ENCODE measurements around the gene PELO.

The PELO gene

DNA sequence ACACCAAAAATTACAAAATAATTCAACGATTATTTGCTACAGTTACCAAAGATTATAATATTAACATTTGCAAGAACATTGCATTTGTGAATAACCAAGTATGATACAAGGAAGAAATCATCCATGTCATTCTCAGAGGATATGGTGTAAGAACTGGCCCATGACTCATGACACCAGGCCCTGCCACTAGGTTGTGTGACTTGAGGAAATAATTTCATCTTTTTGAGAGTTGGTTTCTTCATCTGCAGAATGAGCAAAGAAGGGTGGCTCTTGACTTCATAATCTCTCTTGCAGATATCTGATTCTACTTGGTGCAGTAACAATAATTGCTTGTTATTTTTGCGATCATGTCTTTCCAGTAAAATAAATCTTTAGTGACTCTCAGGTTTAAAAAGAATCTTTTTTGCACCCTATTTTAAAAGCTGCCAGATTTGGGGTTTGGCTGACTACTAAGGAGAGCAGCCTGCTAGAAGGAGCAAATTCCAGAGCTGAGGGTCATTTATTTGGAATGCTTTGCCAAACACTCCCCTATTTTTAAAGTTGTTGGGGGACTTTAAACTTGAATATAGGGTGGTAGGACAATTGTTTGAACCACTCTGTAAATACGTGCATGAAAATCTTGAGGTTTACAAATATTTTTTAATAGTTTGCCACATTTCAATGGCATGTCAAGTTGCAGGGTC is 23.5 kb downstream of the PELO start:
- TF ChIP-seq, protein P1, sequence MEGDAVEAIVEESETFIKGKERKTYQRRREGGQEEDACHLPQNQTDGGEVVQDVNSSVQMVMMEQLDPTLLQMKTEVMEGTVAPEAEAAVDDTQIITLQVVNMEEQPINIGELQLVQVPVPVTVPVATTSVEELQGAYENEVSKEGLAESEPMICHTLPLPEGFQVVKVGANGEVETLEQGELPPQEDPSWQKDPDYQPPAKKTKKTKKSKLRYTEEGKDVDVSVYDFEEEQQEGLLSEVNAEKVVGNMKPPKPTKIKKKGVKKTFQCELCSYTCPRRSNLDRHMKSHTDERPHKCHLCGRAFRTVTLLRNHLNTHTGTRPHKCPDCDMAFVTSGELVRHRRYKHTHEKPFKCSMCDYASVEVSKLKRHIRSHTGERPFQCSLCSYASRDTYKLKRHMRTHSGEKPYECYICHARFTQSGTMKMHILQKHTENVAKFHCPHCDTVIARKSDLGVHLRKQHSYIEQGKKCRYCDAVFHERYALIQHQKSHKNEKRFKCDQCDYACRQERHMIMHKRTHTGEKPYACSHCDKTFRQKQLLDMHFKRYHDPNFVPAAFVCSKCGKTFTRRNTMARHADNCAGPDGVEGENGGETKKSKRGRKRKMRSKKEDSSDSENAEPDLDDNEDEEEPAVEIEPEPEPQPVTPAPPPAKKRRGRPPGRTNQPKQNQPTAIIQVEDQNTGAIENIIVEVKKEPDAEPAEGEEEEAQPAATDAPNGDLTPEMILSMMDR (IDR thresholded peaks at IDR 0.05), result no peak

DNA sequence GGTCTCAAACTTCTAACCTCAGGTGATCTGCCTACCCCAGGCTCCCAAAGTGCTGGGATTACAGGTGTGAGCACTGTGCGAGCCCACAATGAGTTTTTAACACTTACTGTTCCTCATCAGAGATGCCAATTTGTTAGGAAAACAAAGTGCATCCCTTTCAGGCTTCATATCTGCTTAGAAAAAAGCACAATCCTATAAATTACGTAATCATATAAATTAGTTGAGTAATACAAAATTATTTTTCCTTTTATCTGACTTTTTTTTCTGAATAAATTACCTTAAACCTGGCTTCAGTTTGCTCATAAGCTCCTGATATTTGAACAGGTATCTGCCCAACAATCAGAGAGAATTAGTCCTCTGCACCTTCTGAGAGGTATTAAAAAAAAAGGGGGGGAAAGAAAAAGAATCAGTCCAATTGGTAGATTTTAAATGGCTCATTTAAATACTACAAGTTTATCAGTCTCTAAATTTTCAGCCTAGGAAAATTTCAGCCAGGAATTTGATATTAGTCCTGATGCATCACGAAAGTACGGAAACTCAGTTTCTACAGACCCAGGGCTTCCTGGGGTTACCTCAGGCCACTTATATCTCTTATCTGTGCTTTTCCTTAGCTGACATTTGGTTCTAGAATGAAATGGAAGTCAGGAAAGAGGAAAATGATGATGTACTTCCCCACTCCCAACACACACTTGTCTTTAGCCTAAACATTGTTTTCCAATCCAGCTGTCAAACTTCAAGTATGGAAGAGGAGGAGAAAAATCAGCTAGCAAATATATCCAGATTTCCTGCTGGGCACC is 26.8 kb downstream of the PELO start:
- TF ChIP-seq, protein P1 (IDR thresholded peaks at IDR 0.05), result no peak

DNA sequence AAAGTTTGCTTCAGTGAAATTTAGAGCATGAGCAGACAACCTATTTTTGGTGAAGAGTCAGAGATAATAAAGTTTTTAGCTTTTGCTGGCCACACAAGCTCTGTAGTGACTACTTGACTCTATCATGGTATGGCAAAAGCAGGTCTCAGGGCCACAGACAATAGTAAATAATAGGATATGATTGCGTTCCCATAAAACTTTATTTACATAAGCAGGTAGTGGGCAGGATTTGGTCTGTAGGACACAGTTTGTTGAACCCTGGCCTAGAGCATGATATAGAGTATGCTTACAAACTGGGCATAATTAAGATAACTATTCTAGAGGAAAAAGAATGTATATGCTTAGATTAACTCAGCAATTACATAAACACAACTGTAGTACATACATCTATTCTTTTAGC is 30.1 kb downstream of the PELO start:
- TF ChIP-seq, protein P1 (IDR thresholded peaks at IDR 0.05), result no peak

DNA sequence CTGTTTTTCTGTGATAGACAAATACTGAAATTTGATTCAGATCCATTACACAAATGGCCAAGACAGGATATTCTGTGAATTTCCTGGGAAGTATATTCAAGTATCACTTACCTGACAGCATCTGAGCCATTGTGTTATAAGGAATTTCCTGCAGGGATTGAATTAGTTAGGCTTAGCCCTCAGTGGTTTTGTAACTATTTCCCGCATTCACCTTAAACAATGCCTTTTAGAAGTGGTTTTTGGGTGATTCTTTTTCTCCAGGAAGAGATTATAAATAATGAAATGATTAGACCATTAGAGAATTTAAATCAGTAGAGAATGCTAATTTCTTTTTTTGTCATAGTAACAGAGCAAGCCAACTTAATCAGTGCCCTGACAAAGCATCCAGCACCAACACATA is 30.6 kb downstream of the PELO start:
- TF ChIP-seq, protein P1 (IDR thresholded peaks at IDR 0.05), result no peak

DNA sequence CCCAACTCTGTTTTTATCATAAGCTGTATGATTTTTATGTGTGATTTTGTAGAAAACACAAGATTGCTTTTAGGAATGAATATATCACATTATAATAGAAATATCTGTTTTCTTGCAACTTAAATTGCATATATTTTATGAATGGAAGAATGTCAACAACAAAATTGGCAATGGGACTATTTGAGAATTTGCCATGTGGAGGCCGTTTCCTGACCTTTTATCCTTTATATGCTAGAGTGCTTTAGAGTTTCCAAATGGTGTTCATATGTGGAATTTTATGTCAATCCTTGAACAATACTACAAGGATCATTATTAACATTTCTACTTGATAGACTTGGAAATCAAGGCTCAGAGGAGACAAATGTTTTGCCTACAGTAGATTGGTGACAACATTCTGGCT is 34.2 kb downstream of the PELO start:
- TF ChIP-seq, protein P1 (IDR thresholded peaks at IDR 0.05), result no peak

DNA sequence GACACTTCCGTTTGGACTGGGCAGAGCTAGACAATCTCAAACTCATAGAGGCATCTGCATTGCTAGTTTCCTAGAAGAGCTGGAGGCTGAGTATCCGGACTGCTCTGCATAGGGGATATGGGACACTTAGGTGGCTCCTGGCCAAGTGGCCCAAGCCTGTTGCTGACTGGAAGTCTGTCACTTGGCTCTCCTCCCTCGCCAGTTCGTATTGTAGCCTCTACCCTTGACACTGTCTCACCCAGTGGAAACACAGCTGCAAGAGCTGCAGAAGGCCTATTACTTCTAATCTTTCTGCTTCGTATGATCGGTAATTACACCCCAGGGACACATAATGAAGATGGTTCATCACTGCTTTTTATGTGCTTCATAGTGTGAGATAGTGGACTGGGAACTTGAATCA is 34.7 kb downstream of the PELO start:
- TF ChIP-seq, protein P1 (IDR thresholded peaks at IDR 0.05), result no peak

DNA sequence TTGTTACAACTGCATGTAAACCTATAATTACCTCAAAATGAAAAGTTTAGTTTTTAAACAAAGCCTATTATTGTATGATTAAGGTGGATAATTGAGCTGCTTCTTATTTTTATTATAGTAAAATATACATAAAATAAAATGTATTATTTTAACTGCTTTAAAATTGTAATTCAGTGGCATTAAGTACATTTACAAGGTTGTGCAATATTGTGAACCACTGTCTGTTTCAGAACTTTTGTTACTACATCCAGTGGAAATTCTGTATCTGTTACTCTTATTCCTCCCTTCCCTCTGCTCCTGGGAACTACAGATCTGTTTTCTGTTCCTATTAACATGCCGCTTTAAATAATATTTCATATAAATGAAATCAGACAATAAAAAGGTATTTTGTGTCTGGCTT is 37.1 kb downstream of the PELO start:
- TF ChIP-seq, protein P1 (IDR thresholded peaks at IDR 0.05), result no peak

All from LNCAP (cell line).